OCI-LY1 (cell line): ENCODE measurements around the gene OLIG2.

Experiments
- H2AFZ ChIP-seq: fragments of 200-600 bp; sonication (generic), shearing (Covaris generic); 2 replicates; pipeline ENCODE4 v1.6.0; 2014; ENCODE audit warnings: antibody characterized with exemption, mild to moderate bottlenecking, low read length
- H3F3A ChIP-seq: fragments of 200-600 bp; sonication (generic), shearing (Covaris generic); 2 replicates; pipeline ENCODE4 v1.6.0; 2014; ENCODE audit warnings: mild to moderate bottlenecking, antibody characterized with exemption, low read length, moderate library complexity; ENCODE audit not compliant: insufficient read depth
- H3K27ac ChIP-seq: fragments of 200-600 bp; sonication (generic); 2 replicates; pipeline ENCODE4 v1.5.1; 2014; ENCODE audit warnings: low read length, mixed run types, mild to moderate bottlenecking, low read depth; ENCODE audit not compliant: poor library complexity, severe bottlenecking
- H3K27me3 ChIP-seq: fragments of 200-600 bp; sonication (generic); 2 replicates; pipeline ENCODE4 v1.6.0; 2014; ENCODE audit warnings: antibody characterized with exemption, mild to moderate bottlenecking, low read length, moderate library complexity; ENCODE audit not compliant: insufficient read depth
- H3K36me3 ChIP-seq: fragments of 200-600 bp; sonication (generic); 2 replicates; pipeline ENCODE4 v1.6.1; 2014; ENCODE audit warnings: mild to moderate bottlenecking, antibody characterized with exemption, low read length, moderate library complexity, mixed read lengths; ENCODE audit not compliant: insufficient read depth
- H3K4me1 ChIP-seq: fragments of 200-600 bp; sonication (generic); 2 replicates; pipeline ENCODE4 v1.5.1; 2014; ENCODE audit warnings: mild to moderate bottlenecking, low read length, moderate library complexity; ENCODE audit not compliant: insufficient read depth, severe bottlenecking
- H3K4me2 ChIP-seq: fragments of 200-600 bp; sonication (generic), shearing (Covaris generic); 2 replicates; pipeline ENCODE4 v1.6.1; 2014; ENCODE audit warnings: low read length
- H3K4me3 ChIP-seq: fragments of 200-600 bp; sonication (generic); 2 replicates; pipeline ENCODE4 v1.5.1; 2014; ENCODE audit warnings: low read length, low read depth, mild to moderate bottlenecking, mixed read lengths; ENCODE audit not compliant: poor library complexity, severe bottlenecking
- H3K79me2 ChIP-seq: fragments of 200-600 bp; shearing (Covaris generic); 2 replicates; pipeline ENCODE4 v1.6.1; 2016; ENCODE audit warnings: mixed run types, low read length, mixed read lengths; ENCODE audit not compliant: insufficient read depth
- H3K9ac ChIP-seq: fragments of 200-600 bp; sonication (generic), shearing (Covaris generic); 2 replicates; pipeline ENCODE4 v1.6.1; 2014; ENCODE audit warnings: mild to moderate bottlenecking, low read length, mixed read lengths
- H3K9me2 ChIP-seq: fragments of 200-600 bp; sonication (generic), shearing (Covaris generic); 2 replicates; pipeline ENCODE4 v1.6.1; 2014; ENCODE audit warnings: low read depth, mild to moderate bottlenecking, low read length, mixed read lengths
- H3K9me3 ChIP-seq: fragments of 200-600 bp; shearing (Covaris generic); 2 replicates; pipeline ENCODE4 v1.6.1; 2014; ENCODE audit warnings: low read length, mixed read lengths
- H4K20me1 ChIP-seq: fragments of 200-600 bp; sonication (generic), shearing (Covaris generic); 2 replicates; pipeline ENCODE4 v1.6.0; 2016; ENCODE audit warnings: mild to moderate bottlenecking, low read length; ENCODE audit not compliant: insufficient read depth
- CTCF ChIP-seq: fragments of 200-600 bp; sonication (generic), shearing (Covaris generic); IDR thresholded peaks from 2 replicates; pipeline ENCODE4 v1.5.1; 2017; ENCODE audit warnings: mild to moderate bottlenecking, antibody characterized with exemption, low read length, moderate library complexity, mixed read lengths
- EZH2 ChIP-seq: fragments of 200-600 bp; sonication (generic), shearing (Covaris generic); IDR thresholded peaks from 2 replicates; pipeline ENCODE4 v1.8.0; 2017; ENCODE audit warnings: borderline replicate concordance, mixed run types, mild to moderate bottlenecking, antibody characterized with exemption, low read length, moderate library complexity, mixed read lengths

OLIG2 gene

GRCh38 chr21:32990666-32991065 is 35.1 kb upstream of the OLIG2 start:
- no peaks in the 10 kb centered on the region for H3K27me3 ChIP-seq
- no peaks in the 10 kb centered on the region for H3K4me1 ChIP-seq
- no peaks in the 10 kb centered on the region for H3F3A ChIP-seq
- no peaks in the 10 kb centered on the region for H3K79me2 ChIP-seq
- H3K4me3 ChIP-seq: no peak overlapping the region
- no peak overlapping the region for H3K4me2 ChIP-seq
- H4K20me1 ChIP-seq: no peaks in the 10 kb centered on the region
- no peak overlapping the region for H3K9ac ChIP-seq
- no peak for TF ChIP-seq CTCF
- TF ChIP-seq EZH2: no peak
- no peak overlapping the region for H2AFZ ChIP-seq
- H3K36me3 ChIP-seq: no peaks in the 10 kb centered on the region
- no peak overlapping the region for H3K27ac ChIP-seq
- no peaks in the 10 kb centered on the region for H3K9me2 ChIP-seq
- no peaks in the 10 kb centered on the region for H3K9me3 ChIP-seq

GRCh38 chr21:32991361-32991760 is 34.4 kb upstream of the OLIG2 start:
- no peak for TF ChIP-seq EZH2
- TF ChIP-seq CTCF: no peak
- Histone ChIP-seq H3K27me3 (no peaks in the 10 kb centered on the region), H3K9ac (no peak overlapping the region), H3K9me2 (no peaks in the 10 kb centered on the region), H3K36me3 (no peaks in the 10 kb centered on the region), H4K20me1 (no peaks in the 10 kb centered on the region), H3K4me1 (no peaks in the 10 kb centered on the region), H3K27ac (no peak overlapping the region), H2AFZ (no peak overlapping the region), H3K4me2 (no peak overlapping the region), H3K9me3 (no peaks in the 10 kb centered on the region), H3F3A (no peaks in the 10 kb centered on the region), H3K79me2 (no peaks in the 10 kb centered on the region), H3K4me3 (no peak overlapping the region)

- H3F3A ChIP-seq: no peaks in the 10 kb centered on the region
- no peaks in the 10 kb centered on the region for H3K36me3 ChIP-seq
- H3K4me1 ChIP-seq: no peaks in the 10 kb centered on the region
- TF ChIP-seq CTCF (no peak), EZH2 (no peak)
- no peak overlapping the region for H3K9ac ChIP-seq
- H3K27me3 ChIP-seq: no peaks in the 10 kb centered on the region
- no peak overlapping the region for H3K27ac ChIP-seq
- H3K4me3 ChIP-seq: no peak overlapping the region
- H3K79me2 ChIP-seq: no peaks in the 10 kb centered on the region
- H3K9me2 ChIP-seq: no peaks in the 10 kb centered on the region
- H3K9me3 ChIP-seq: no peaks in the 10 kb centered on the region
- H3K4me2 ChIP-seq: no peak overlapping the region
- H4K20me1 ChIP-seq: no peaks in the 10 kb centered on the region
- H2AFZ ChIP-seq: no peak overlapping the region
Observed at GRCh38 chr21:32993894-32994293, 31.8 kb upstream of the OLIG2 start.
